ENCODE data around the gene TMEM60. TPM values are rescaled to one million over a fixed set of nuclear protein-coding genes. Genes with fewer than 3 reads are reported as not detected.
"Not testable (repeated sequence)": the region's sequence is repeated elsewhere in the genome, so short reads cannot be mapped to it uniquely, and the experiment has no call there.

TMEM60 gene
- total RNA-seq, 2 experiments from 2014 or later = 1.2 to 2.4 TPM

- Mint-ChIP-seq H3K4me3 (no peak overlapping the region), H3K27me3 (no peaks in the 10 kb centered on the region), H3K27ac (no peak overlapping the region), H3K36me3 (ENCODE audit: low read depth) (peaks cover 22% of the 10 kb centered on the region), H3K4me1 (ENCODE audit: low read depth) (no peaks in the 10 kb centered on the region), H3K9me3 (no peaks in the 10 kb centered on the region)
- no peak for DNase-seq
- Histone ChIP-seq H3K4me3 (ENCODE audit: low read length) (no peak overlapping the region), H3K36me3 (ENCODE audit: insufficient read depth, low read length) (no peaks in the 10 kb centered on the region), H3K27me3 (ENCODE audit: control insufficient read depth in 1 of 2, insufficient read depth in 2 of 2, low read length in 2 of 2) (no peaks in the 10 kb centered on the region), H3K27ac (ENCODE audit: low read depth in 1 of 2, low read length in 2 of 2) (no peak overlapping the region), H3K4me1 (ENCODE audit: insufficient read depth, low read length) (no peaks in the 10 kb centered on the region), H3K9me3 (ENCODE audit: control insufficient read depth in 1 of 2, insufficient read depth in 1 of 2, low read length in 2 of 2) (no peaks in the 10 kb centered on the region)
- ATAC-seq (ENCODE audit: poor library complexity) = no peak
- no peak for TF ChIP-seq CTCF (IDR thresholded peaks at IDR 0.05)
- CTCF ChIA-PET = interaction anchor here (0.6 to 0.9 kb wide), 2 partner anchors 108 to 137 kb away, joined by 3 read pairs; no protein-coding TSS in a partner anchor
- POLR2A ChIA-PET = no interaction called here
- intact Hi-C loops (cut with DNase I, micrococcal nuclease) = loop anchor here in 1 of 2 experiments (10.0 kb wide), 1 partner anchor 116 kb away; no protein-coding TSS in a partner anchor
Observed at GRCh38 chr7:77788327-77788902, 9.8 kb downstream of the TMEM60 start.

GRCh38 chr7:77786741-77787140 lies 11.5 kb downstream of the TMEM60 start:
- Histone ChIP-seq H3K27ac (ENCODE audit: low read depth in 1 of 2, low read length in 2 of 2) (no peak overlapping the region), H3K4me3 (ENCODE audit: low read length) (no peak overlapping the region), H3K36me3 (ENCODE audit: insufficient read depth, low read length) (no peaks in the 10 kb centered on the region), H3K4me1 (ENCODE audit: insufficient read depth, low read length) (no peaks in the 10 kb centered on the region), H3K9me3 (ENCODE audit: control insufficient read depth in 1 of 2, insufficient read depth in 1 of 2, low read length in 2 of 2) (no peaks in the 10 kb centered on the region), H3K27me3 (ENCODE audit: control insufficient read depth in 1 of 2, insufficient read depth in 2 of 2, low read length in 2 of 2) (no peaks in the 10 kb centered on the region)
- no peak overlapping the region for H3K4me3 Mint-ChIP-seq
- intact Hi-C loops (cut with DNase I, micrococcal nuclease) = loop anchor here in 1 of 2 experiments (10.0 kb wide), 1 partner anchor 118 kb away; no protein-coding TSS in a partner anchor
- POLR2A ChIA-PET = no interaction called here
- H3K27me3 Mint-ChIP-seq = no peaks in the 10 kb centered on the region
- CTCF ChIA-PET = no interaction called here
- no peaks in the 10 kb centered on the region for H3K4me1 Mint-ChIP-seq (ENCODE audit: low read depth)
- DNase-seq (no peak), ATAC-seq (ENCODE audit: poor library complexity) (no peak)
- no peaks in the 10 kb centered on the region for H3K9me3 Mint-ChIP-seq
- peak overlapping the region; percentile 39 for H3K27ac Mint-ChIP-seq
- no peak for TF ChIP-seq CTCF (IDR thresholded peaks at IDR 0.05)
- H3K36me3 Mint-ChIP-seq (ENCODE audit: low read depth) = peaks cover 32% of the 10 kb centered on the region

GRCh38 chr7:77786018-77786417 lies 12.2 kb downstream of the TMEM60 start:
- ATAC-seq (ENCODE audit: poor library complexity) = no peak
- no peaks in the 10 kb centered on the region for H3K27me3 ChIP-seq (ENCODE audit: control insufficient read depth in 1 of 2, insufficient read depth in 2 of 2, low read length in 2 of 2)
- Mint-ChIP-seq H3K4me1 (ENCODE audit: low read depth) (peaks cover under 1% of the 10 kb centered on the region), H3K27ac (no peak overlapping the region), H3K9me3 (no peaks in the 10 kb centered on the region), H3K36me3 (ENCODE audit: low read depth) (peaks cover 35% of the 10 kb centered on the region), H3K4me3 (no peak overlapping the region), H3K27me3 (no peaks in the 10 kb centered on the region)
- H3K36me3 ChIP-seq (ENCODE audit: insufficient read depth, low read length) = peaks cover 5% of the 10 kb centered on the region
- no peak overlapping the region for H3K27ac ChIP-seq (ENCODE audit: low read depth in 1 of 2, low read length in 2 of 2)
- intact Hi-C loops (cut with DNase I, micrococcal nuclease) = loop anchor here in 1 of 2 experiments (10.0 kb wide), 1 partner anchor 119 kb away; no protein-coding TSS in a partner anchor
- no peak overlapping the region for H3K4me3 ChIP-seq (ENCODE audit: low read length)
- H3K9me3 ChIP-seq (ENCODE audit: control insufficient read depth in 1 of 2, insufficient read depth in 1 of 2, low read length in 2 of 2) = no peaks in the 10 kb centered on the region
- CTCF ChIA-PET = no interaction called here
- no peak for DNase-seq
- H3K4me1 ChIP-seq (ENCODE audit: insufficient read depth, low read length) = no peaks in the 10 kb centered on the region
- TF ChIP-seq CTCF (IDR thresholded peaks at IDR 0.05) = no peak
- POLR2A ChIA-PET = no interaction called here

- DNase-seq; ATAC-seq (ENCODE audit: poor library complexity); H3K27ac ChIP-seq (ENCODE audit: low read depth in 1 of 2, low read length in 2 of 2); H3K4me3 Mint-ChIP-seq; H3K9me3 Mint-ChIP-seq; H3K4me1 ChIP-seq (ENCODE audit: insufficient read depth, low read length); H3K27me3 ChIP-seq (ENCODE audit: control insufficient read depth in 1 of 2, insufficient read depth in 2 of 2, low read length in 2 of 2); H3K27ac Mint-ChIP-seq; CTCF ChIA-PET; H3K4me1 Mint-ChIP-seq (ENCODE audit: low read depth); H3K4me3 ChIP-seq (ENCODE audit: low read length); H3K9me3 ChIP-seq (ENCODE audit: control insufficient read depth in 1 of 2, insufficient read depth in 1 of 2, low read length in 2 of 2); H3K27me3 Mint-ChIP-seq: not testable (repeated sequence)
- peaks cover 14% of the 10 kb centered on the region for H3K36me3 ChIP-seq (ENCODE audit: insufficient read depth, low read length)
- intact Hi-C loops (cut with DNase I, micrococcal nuclease) = loop anchor here in 1 of 2 experiments (10.0 kb wide), 1 partner anchor 120 kb away; no protein-coding TSS in a partner anchor
- POLR2A ChIA-PET = interaction anchor here (1.0 kb wide), 1 partner anchor 14 kb away, joined by 3 read pairs; the partner anchor contains the start of genes PHTF2 and TMEM60
- H3K36me3 Mint-ChIP-seq (ENCODE audit: low read depth) = peaks cover 43% of the 10 kb centered on the region
Observed at GRCh38 chr7:77784426-77784825, 13.8 kb downstream of the TMEM60 start.
